ENCODE data around the gene PPP1R15A.
"Not testable (repeated sequence)": the region's sequence is repeated elsewhere in the genome, so short reads cannot be mapped to it uniquely, and the experiment has no call there.

The PPP1R15A gene

DNA sequence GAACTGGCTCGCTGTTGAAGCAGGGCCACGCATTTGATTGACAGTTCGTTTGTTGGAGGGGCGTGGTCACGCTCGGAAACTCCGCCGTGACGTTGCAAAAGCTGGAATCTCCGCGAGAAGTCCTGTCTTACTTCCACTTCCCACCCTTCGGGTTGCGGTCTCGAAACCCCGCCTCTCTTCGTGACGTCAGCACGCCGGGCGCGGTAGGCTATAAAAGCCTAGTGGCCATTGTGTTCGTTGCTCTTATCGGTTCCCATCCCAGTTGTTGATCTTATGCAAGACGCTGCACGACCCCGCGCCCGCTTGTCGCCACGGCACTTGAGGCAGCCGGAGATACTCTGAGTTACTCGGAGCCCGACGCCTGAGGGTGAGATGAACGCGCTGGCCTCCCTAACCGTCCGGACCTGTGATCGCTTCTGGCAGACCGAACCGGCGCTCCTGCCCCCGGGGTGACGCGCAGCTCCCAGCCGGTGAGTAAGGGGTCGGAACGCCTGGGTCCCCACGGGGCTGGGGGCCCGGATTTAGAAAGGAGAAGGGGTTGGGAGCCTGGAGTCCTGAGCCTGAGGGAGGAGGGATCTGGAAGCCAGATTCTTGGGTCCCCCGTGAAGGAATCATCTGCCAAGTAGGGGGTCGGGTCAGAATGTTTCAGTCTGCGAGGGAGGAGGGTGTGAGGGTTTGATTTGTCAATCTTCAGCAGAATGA lies at the start of gene PPP1R15A:
TSS of gene PPP1R15A (plus strand) at position 240 of the 702 bp plus-strand sequence. CDS start 813 bp downstream, outside the sequence.
- DNase-seq (ENCODE audit: low spot score): peak; percentile 97

DNA sequence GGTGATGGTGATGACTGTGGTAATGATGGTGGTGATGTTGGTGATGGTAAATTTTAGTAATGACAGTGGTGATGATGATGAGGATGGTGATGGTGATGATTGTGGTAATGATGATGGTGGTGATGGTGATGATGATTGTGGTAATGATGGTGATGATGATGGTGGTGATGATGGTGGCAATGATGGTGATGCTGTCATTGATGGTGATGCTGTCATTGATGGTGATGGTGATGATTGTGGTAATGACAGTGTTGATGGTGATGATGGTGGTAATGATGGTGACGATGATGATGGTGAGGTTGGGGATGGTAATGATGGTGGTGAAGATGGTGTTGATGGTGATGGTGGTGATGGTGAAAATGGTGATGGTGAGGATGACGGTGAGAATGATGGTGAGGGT lies 49.7 kb upstream of the PPP1R15A start:
- DNase-seq (ENCODE audit: low spot score): no peak

- no peak for DNase-seq (ENCODE audit: low spot score)
Observed at GRCh38 chr19:48826606-48827020, 45.6 kb upstream of the PPP1R15A start.

- DNase-seq (ENCODE audit: low spot score): no peak
Observed at GRCh38 chr19:48830088-48830487, 42.1 kb upstream of the PPP1R15A start.

- DNase-seq (ENCODE audit: low spot score): no peak
Observed at GRCh38 chr19:48830965-48831364, 41.3 kb upstream of the PPP1R15A start.

DNA sequence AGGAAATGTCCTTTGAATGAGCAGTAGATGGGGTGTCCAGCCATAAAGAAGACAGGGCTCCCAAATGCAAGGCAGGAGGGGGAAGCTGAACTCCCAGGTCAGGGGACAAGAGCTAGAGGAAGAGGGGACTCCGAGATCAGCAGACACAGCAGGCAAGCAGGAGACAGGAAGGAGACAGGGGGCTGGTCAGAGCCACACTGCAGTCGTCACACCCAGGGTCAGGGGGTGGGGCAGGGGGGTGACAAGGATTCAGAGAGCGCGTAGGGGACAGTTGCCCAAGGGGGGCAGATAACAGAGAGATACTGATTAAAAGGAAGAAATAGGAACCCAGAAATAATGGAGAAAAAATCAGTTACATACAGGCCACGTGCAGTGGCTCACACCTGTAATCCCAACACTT lies 39.2 kb upstream of the PPP1R15A start:
- DNase-seq (ENCODE audit: low spot score): no peak

DNA sequence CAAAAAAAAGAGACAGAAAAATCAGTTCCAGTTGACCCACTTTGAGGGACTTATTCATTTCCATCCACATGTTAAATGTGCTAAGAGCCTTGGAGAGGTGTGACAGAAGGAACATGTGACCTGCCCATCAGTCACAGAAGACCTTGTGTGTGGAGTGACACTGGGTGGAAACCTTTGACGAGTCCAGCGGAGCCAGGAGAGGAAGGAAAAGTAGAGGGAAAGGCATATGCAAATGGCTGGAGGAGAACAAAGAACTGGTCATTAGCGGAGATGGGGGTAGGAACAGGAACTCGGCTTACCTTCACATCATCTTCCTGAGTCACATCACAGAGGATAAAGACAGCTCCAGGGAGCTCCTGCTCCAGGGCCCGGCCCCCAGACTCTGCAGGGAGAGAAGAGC lies 38.2 kb upstream of the PPP1R15A start:
- DNase-seq (ENCODE audit: low spot score): no peak

DNA sequence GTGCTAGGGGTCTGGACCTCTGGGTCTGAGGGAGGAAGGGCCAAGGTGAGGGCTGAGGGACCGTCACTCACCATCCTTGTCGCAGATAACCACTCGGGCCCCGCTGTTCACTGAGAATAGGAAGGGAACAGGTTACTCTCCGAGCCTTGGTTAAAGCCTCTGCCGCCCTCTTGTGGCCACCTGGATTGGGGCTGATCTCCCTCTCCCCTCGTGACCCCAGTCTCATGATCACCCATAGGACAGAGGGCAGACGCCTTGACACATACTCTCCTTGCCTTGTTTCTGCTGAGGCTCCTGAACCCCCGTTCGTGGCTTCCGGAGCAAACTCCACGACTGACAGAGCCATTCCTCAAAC lies 36.5 kb upstream of the PPP1R15A start:
- DNase-seq (ENCODE audit: low spot score): peak; percentile 83

GRCh38 chr19:48836089-48837017 lies 35.9 kb upstream of the PPP1R15A start, which contains the start of gene HSD17B14:
TSS of gene HSD17B14 (minus strand) at chr19:48836491. CDS start at chr19:48836411, 80 bp downstream.
- peak; percentile 15 for DNase-seq (ENCODE audit: low spot score)

- DNase-seq (ENCODE audit: low spot score): peak; percentile 96
Observed at GRCh38 chr19:48837051-48837524, 35.1 kb upstream of the PPP1R15A start.

DNA sequence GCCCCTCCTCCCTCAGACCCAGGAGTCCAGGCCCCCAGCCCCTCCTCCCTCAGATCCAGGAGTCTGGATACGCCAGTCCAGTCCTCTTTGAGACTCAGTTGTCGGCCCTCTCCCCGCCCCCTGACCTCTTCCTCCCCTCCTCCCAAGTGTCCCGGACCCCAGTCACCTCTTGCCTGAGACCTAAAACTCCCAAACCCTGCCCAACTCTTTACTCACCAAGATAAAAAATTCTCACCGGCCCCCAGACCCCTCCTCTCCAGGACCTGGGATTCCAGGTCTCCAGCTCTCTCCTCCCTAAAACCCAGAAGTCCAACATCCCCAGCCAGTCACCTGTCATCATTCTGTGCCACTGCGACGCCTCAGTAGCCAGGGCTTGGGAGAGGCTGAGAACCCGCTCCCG lies 34.5 kb upstream of the PPP1R15A start:
- DNase-seq (ENCODE audit: low spot score): no peak

DNA sequence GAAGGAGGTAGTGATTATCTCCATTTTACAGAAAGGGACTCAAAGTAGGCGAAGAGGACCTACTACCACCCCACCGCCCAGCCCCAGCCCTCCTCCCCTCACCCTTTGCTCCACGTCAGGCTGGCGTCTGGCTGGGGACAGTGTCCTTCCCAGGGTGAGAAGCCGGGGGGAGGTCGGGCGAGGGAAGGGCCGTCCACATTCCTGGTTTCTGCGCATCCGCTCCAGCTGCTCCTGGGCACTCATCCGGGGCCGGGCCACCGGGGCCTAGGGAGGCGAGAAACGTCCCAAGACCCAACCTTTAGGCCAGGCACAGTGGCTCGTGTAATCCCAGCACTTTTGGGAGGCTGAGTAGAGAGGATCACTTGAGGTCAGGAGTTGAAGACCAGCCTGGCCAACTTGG lies 31.2 kb upstream of the PPP1R15A start:
- no peak for DNase-seq (ENCODE audit: low spot score)

DNA sequence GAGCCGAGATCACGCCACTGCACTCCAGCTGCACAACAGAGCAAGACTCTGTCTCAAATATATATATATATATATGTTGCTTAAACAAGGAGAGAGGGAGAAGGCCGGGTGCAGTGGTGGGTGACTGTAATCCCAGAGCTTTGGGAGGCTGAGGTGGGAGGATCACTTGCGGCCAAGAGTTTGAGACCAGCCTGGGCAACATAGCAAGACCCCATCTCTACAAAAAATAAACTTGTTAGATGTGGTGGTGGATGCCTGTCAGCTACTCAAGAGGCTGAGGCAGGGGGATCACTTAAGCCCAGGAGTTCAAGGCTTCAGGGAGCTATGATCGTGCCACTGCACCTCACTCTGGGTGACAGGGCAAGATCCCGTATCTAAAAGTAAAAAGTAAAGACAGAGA lies 30.6 kb upstream of the PPP1R15A start:
- DNase-seq (ENCODE audit: low spot score): no peak

- DNase-seq (ENCODE audit: low spot score): peak; percentile 60
Observed at GRCh38 chr19:48842789-48843162, 29.4 kb upstream of the PPP1R15A start.

GRCh38 chr19:48844472-48844871 lies 27.7 kb upstream of the PPP1R15A start:
- DNase-seq (ENCODE audit: low spot score): peak; percentile 75

DNA sequence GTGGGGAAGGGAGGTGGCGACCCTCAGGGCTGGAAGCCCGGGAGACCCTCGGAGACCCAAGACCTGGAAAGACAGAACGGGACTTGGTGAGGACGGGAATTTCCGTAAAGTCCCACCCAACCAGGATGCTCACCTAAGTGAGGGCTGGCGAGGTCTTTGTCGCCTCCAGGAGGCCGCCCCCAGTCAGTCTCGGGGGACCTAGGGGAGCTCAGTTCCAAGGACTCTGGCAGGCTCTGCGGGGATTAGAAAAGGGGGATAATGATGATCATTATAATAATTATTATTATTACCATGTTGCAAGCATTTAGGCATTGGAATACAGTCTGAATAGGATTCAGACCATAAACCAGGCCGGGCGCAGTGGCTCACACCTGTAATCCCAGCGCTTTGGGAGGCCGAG lies 26.8 kb upstream of the PPP1R15A start:
- DNase-seq (ENCODE audit: low spot score): no peak

- not testable (repeated sequence) for DNase-seq (ENCODE audit: low spot score)
Observed at GRCh38 chr19:48846659-48847058, 25.6 kb upstream of the PPP1R15A start.

DNA sequence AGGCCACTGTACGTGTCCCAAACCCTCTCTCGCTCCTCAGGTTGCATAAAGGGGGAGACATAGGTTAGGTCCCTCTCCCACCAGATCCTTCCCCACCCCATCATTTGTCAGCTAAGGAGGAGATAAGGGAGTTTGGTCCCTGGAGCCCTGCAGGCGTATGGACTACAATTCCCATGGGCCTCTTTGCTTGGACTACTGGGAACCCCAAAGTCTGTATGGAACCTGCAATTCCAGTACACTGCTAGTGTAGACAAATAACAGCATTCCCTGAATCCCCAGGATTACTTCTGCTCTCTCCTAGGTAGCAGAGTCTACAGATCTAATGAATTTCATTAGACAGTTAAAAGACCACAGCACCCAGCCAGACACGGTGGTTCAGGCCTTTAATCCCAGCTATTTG lies 19.9 kb upstream of the PPP1R15A start:
- no peak for DNase-seq (ENCODE audit: low spot score)

- DNase-seq (ENCODE audit: low spot score): no peak
Observed at GRCh38 chr19:48853483-48853882, 18.7 kb upstream of the PPP1R15A start.

DNA sequence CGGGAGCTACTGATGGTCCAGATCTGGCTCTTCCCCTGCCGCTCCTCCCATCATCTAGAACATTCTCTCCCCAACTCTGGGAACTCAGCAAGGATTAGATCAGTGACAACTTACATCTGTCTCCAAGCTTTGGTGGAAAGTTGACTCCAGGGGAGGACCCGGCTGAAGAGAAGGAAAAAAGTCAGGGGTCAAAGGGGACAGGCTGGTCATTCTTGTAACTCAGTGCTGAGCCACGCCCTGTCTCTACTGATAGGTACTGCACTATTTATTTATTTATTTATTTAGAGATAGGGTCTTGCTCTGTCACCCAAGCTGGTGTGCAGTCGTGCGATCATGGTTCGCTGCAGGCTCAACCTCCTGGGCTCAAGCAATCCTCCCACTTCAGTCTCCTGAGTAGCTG lies 18.1 kb upstream of the PPP1R15A start:
- DNase-seq (ENCODE audit: low spot score): no peak

DNA sequence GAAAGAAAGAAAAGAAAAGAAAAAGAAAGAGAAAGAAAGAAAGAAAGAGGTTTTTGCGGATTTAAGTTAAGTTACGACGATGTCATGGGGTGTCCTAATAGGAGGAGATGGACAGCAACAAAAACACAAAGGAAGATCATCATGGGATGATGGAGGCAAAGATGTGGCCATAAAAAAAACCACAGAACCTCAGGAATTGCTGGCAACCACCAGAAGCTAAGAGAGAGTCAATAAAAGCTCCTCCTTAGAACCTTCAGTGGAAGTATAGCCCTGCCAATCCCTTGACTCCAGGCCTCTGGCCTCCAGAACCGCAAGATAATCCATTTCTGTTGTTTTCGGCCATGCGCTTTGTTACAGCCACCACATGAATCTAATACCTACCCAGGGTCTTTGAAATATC lies 15.3 kb upstream of the PPP1R15A start:
- peak; percentile 51 for DNase-seq (ENCODE audit: low spot score)

- no peak for DNase-seq (ENCODE audit: low spot score)
Observed at GRCh38 chr19:48858984-48859710, 13.1 kb upstream of the PPP1R15A start.
